Cardiac muscle cell (in vitro differentiated cells and primary cell): ENCODE results near the gene EPHB6. TPM values are rescaled to one million over a fixed set of nuclear protein-coding genes. Genes with fewer than 3 reads are reported as not detected.

Experiments
- DNase-seq, 2 donors: peaks; one replicate each; pipeline versions ENCODE4 v3.0.0 to v3.0.0-alpha.2; 2010 to 2017; ENCODE audit warnings: low read depth in 1 of 2, low spot score in 1 of 2
- H3K27ac ChIP-seq: fragments of 200-600 bp; sonication (generic); 2 replicates; pipeline ENCODE4 v1.5.1; 2016
- H3K27me3 ChIP-seq: fragments of 200-600 bp; sonication (generic); 2 replicates; pipeline ENCODE4 v1.6.0; 2016; ENCODE audit warnings: control low read depth
- H3K36me3 ChIP-seq: fragments of 200-600 bp; sonication (generic); 2 replicates; pipeline ENCODE4 v1.5.1; 2016; ENCODE audit warnings: control low read depth
- H3K4me1 ChIP-seq: fragments of 200-600 bp; sonication (generic); 2 replicates; pipeline ENCODE4 v1.8.1; 2017; ENCODE audit warnings: low read depth, mild to moderate bottlenecking, mixed run types
- H3K4me3 ChIP-seq: fragments of 200-600 bp; sonication (generic); 2 replicates; pipeline ENCODE4 v1.5.1; 2016; ENCODE audit warnings: mild to moderate bottlenecking
- H3K9me3 ChIP-seq: fragments of 200-600 bp; sonication (generic); 2 replicates; pipeline ENCODE4 v1.5.1; 2017; ENCODE audit warnings: low read depth, mild to moderate bottlenecking, control low read depth
- CTCF ChIP-seq: IDR thresholded peaks from 2 replicates; pipeline ENCODE4 v1.5.1; 2012; ENCODE audit warnings: low read depth, mild to moderate bottlenecking, low read length
- polyA plus RNA-seq: library from polyadenylated mRNA; unstranded; fragments of >200 nt; fragmentation: Nextera tagmentation; extraction: Ambion mirVana; gene quantifications from 2 replicates; pipeline ENCODE4 v1.2.1, GENCODE V29; 2016
- total RNA-seq: library from RNA; depleted of rRNA; stranded (reverse); fragments of >200 nt; gene quantifications from 2 replicates; pipeline ENCODE4 v1.2.3, GENCODE V29; 2016

Gene EPHB6
- total and polyA plus RNA-seq, 2 experiments from 2014 or later = 15.7 to 27.7 TPM

- no peaks in the 10 kb centered on the region for H3K9me3 ChIP-seq
- H3K36me3 ChIP-seq = no peaks in the 10 kb centered on the region
- no peak for DNase-seq
- no peak overlapping the region for H3K4me3 ChIP-seq
- no peaks in the 10 kb centered on the region for H3K4me1 ChIP-seq
- H3K27ac ChIP-seq = no peak overlapping the region
- no peak for TF ChIP-seq CTCF
- H3K27me3 ChIP-seq = no peaks in the 10 kb centered on the region
Measured at GRCh38 chr7:142886866-142887265, 32.0 kb downstream of the EPHB6 start.

GRCh38 chr7:142887282-142888015 lies 32.6 kb downstream of the EPHB6 start:
- TF ChIP-seq CTCF = no peak
- no peaks in the 10 kb centered on the region for H3K36me3 ChIP-seq
- H3K27me3 ChIP-seq = no peaks in the 10 kb centered on the region
- no peak for DNase-seq
- H3K27ac ChIP-seq = no peak overlapping the region
- no peaks in the 10 kb centered on the region for H3K4me1 ChIP-seq
- no peaks in the 10 kb centered on the region for H3K9me3 ChIP-seq
- H3K4me3 ChIP-seq = no peak overlapping the region

GRCh38 chr7:142889816-142890215 lies 34.9 kb downstream of the EPHB6 start:
- DNase-seq = no peak

GRCh38 chr7:142890874-142891485 lies 36.1 kb downstream of the EPHB6 start:
- TF ChIP-seq CTCF = no peak
- H3K4me1 ChIP-seq = no peaks in the 10 kb centered on the region
- no peaks in the 10 kb centered on the region for H3K27me3 ChIP-seq
- no peak for DNase-seq
- no peak overlapping the region for H3K27ac ChIP-seq
- H3K36me3 ChIP-seq = no peaks in the 10 kb centered on the region
- H3K4me3 ChIP-seq = no peak overlapping the region
- no peaks in the 10 kb centered on the region for H3K9me3 ChIP-seq

More at GRCh38 chr7:142889816-142890215, 34.9 kb downstream of the EPHB6 start:
- H3K36me3 ChIP-seq = no peaks in the 10 kb centered on the region
- no peak for TF ChIP-seq CTCF
- H3K4me3 ChIP-seq = no peak overlapping the region
- H3K9me3 ChIP-seq = no peaks in the 10 kb centered on the region
- H3K4me1 ChIP-seq = no peaks in the 10 kb centered on the region
- H3K27me3 ChIP-seq = no peaks in the 10 kb centered on the region
- no peak overlapping the region for H3K27ac ChIP-seq

GRCh38 chr7:142891490-142892082 lies 36.7 kb downstream of the EPHB6 start:
- Histone ChIP-seq H3K9me3 (no peaks in the 10 kb centered on the region), H3K4me1 (no peaks in the 10 kb centered on the region), H3K36me3 (no peaks in the 10 kb centered on the region), H3K27ac (no peak overlapping the region), H3K4me3 (no peak overlapping the region), H3K27me3 (no peaks in the 10 kb centered on the region)
- DNase-seq = no peak
- no peak for TF ChIP-seq CTCF
